ENCODE data around the gene AACS.
"Not testable (repeated sequence)": the region's sequence is repeated elsewhere in the genome, so short reads cannot be mapped to it uniquely, and the experiment has no call there.

The AACS gene

DNA sequence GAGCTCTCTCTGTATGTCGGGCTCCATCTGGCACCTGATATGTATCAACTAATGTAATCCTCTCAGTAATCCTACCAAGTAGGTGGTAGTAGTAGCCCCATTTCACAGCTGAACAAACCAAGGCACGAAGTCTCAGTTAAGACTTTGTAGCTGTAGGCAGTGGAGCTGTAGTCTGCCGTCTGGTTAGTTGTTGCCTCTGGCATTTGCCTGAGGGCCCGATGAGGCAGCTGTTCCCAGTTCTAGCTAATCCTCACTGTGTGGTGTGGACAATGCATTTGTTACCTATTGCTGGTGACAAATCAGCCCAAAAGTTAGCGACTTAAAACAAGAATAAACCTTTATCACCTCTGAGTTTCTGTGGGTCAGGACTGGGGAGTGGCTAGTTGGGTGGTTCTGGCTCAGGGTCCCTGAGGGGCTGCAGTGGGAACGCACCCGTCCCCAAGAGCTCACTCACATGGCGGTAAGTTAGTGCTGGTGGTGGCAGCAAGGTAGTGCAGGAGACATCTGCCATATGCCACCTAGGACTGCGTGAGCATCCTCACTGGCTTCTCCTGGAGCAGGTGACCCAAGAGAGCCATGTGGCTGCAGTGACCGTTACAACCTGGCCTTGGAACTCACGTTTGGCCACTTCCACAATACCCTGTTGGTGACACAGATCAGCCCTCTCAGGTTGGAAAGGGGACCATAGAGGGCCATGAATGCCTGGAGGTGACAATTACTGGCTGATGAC is 5.6 kb downstream of the AACS start:
- Histone ChIP-seq H3K27me3 (ENCODE audit: control insufficient read depth in 2 of 2, insufficient read depth in 2 of 2, low read length in 2 of 2) (no peaks in the 10 kb centered on the region), H3K9ac (ENCODE audit: low read depth in 1 of 2, low read length in 2 of 2) (no peak overlapping the region), H3K4me3 (ENCODE audit: low read length in 2 of 2) (no peak overlapping the region), H3K9me3 (ENCODE audit: control insufficient read depth in 2 of 2, low read length in 2 of 2) (no peaks in the 10 kb centered on the region), H3K4me1 (ENCODE audit: control insufficient read depth in 2 of 2, insufficient read depth in 2 of 2, low read length in 2 of 2) (peaks cover 4% of the 10 kb centered on the region in 2 donors), H3K27ac (ENCODE audit: low read depth in 2 of 2, low read length in 2 of 2) (no peak overlapping the region), H3K36me3 (ENCODE audit: control insufficient read depth in 2 of 2, insufficient read depth in 2 of 2, low read length in 2 of 2) (peaks cover 0 to 5% of the 10 kb centered on the region in 2 donors)

DNA sequence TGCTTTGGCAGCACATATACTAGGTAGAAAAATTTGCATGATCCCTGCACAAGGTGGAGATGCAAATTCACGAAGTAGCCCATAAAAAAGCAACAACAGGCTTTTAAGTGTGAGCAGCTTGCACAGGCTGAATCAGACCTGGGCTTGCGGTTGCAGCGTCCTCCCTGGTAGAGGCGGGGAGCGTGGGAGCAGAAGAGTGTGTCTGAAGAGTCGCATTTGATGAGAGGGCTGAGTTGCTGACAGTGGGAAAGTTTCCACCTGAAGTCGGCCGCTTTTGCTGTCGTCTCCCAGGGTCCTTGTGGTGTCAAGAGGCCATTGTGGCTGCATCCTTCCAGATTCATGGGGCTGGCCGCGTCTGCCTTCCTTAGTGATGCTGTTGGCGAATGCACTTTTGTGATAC is 6.2 kb downstream of the AACS start:
- peaks cover 6 to 9% of the 10 kb centered on the region in 2 donors for H3K36me3 ChIP-seq (ENCODE audit: control insufficient read depth in 2 of 2, insufficient read depth in 2 of 2, low read length in 2 of 2)
- no peaks in the 10 kb centered on the region for H3K27me3 ChIP-seq (ENCODE audit: control insufficient read depth in 2 of 2, insufficient read depth in 2 of 2, low read length in 2 of 2)
- no peak overlapping the region for H3K27ac ChIP-seq (ENCODE audit: low read depth in 2 of 2, low read length in 2 of 2)
- no peak overlapping the region for H3K9ac ChIP-seq (ENCODE audit: low read depth in 1 of 2, low read length in 2 of 2)
- no peaks in the 10 kb centered on the region for H3K4me1 ChIP-seq (ENCODE audit: control insufficient read depth in 2 of 2, insufficient read depth in 2 of 2, low read length in 2 of 2)
- H3K4me3 ChIP-seq (ENCODE audit: low read length in 2 of 2), result no peak overlapping the region
- no peaks in the 10 kb centered on the region for H3K9me3 ChIP-seq (ENCODE audit: control insufficient read depth in 2 of 2, low read length in 2 of 2)

DNA sequence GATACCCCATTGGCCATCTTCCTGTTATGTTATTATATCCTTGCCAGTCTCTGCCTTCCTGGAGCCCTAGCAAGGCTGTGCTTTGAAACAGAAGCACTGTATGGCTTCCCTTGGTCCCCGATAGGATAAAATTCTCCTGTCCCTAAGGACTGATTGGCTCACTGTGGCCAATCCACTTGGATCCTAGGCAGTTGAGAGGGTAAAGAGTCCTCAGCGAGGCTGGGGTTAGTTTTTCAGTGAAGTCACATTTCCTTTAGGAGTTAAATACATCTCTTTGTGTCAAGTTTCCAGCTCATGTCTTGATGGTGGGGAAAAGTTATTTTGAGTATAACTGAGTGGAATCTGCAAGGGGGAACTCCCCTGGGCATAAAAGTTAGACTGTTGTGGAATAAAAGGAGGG is 7.3 kb downstream of the AACS start:
- H3K27ac ChIP-seq (ENCODE audit: low read depth in 2 of 2, low read length in 2 of 2), result no peak overlapping the region
- H3K27me3 ChIP-seq (ENCODE audit: control insufficient read depth in 2 of 2, insufficient read depth in 2 of 2, low read length in 2 of 2), result no peaks in the 10 kb centered on the region
- H3K4me1 ChIP-seq (ENCODE audit: control insufficient read depth in 2 of 2, insufficient read depth in 2 of 2, low read length in 2 of 2), result no peaks in the 10 kb centered on the region
- no peak overlapping the region for H3K9ac ChIP-seq (ENCODE audit: low read depth in 1 of 2, low read length in 2 of 2)
- no peak overlapping the region for H3K4me3 ChIP-seq (ENCODE audit: low read length in 2 of 2)
- no peaks in the 10 kb centered on the region for H3K9me3 ChIP-seq (ENCODE audit: control insufficient read depth in 2 of 2, low read length in 2 of 2)
- H3K36me3 ChIP-seq (ENCODE audit: control insufficient read depth in 2 of 2, insufficient read depth in 2 of 2, low read length in 2 of 2), result peaks cover 6 to 13% of the 10 kb centered on the region in 2 donors

DNA sequence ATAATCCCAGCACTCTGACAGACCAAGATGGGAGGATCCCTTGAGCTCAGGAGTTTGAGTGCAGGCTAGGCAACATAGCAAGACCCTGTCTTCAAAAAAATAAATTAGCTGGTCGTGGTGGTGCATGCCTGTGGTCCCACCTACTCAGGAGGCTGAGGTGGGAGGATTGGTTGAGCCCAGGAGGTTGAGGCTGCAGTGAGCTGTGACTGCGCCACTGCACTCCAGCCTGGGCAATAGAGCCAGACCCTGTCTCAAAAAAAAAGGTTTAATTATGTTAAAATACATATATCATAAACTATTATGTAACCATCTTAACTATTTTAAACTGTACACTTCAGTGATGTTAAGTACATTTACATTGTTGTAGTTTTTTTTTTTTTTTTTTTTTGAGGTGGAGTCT is 9.1 kb downstream of the AACS start:
- not testable (repeated sequence) for H3K9ac ChIP-seq (ENCODE audit: low read depth in 1 of 2, low read length in 2 of 2); H3K27ac ChIP-seq (ENCODE audit: low read depth in 2 of 2, low read length in 2 of 2); H3K4me3 ChIP-seq (ENCODE audit: low read length in 2 of 2); H3K4me1 ChIP-seq (ENCODE audit: control insufficient read depth in 2 of 2, insufficient read depth in 2 of 2, low read length in 2 of 2); H3K27me3 ChIP-seq (ENCODE audit: control insufficient read depth in 2 of 2, insufficient read depth in 2 of 2, low read length in 2 of 2); H3K9me3 ChIP-seq (ENCODE audit: control insufficient read depth in 2 of 2, low read length in 2 of 2)
- peaks cover 9 to 17% of the 10 kb centered on the region in 2 donors for H3K36me3 ChIP-seq (ENCODE audit: control insufficient read depth in 2 of 2, insufficient read depth in 2 of 2, low read length in 2 of 2)

DNA sequence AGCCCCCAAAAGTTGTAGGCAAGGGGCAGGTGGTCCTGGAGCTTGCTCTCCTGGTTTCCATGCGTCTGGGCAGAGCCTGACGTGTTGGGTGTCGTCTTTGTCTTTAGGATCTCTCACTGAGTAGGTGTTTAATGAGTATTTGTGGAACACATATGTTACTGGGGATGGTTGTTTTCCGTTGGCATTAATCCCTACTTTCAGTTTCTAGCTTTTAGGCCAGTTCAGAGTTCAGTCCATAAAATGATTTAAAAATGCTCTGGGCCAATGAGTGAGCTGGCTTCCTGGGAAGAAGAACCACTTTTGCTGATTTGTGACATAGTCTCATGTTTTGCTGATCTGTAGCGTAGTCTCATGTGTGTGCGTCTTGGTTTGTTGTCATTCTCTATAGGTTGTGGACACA is 10.9 kb downstream of the AACS start:
- no peaks in the 10 kb centered on the region for H3K9me3 ChIP-seq (ENCODE audit: control insufficient read depth in 2 of 2, low read length in 2 of 2)
- H3K4me3 ChIP-seq (ENCODE audit: low read length in 2 of 2), result no peak overlapping the region
- H3K4me1 ChIP-seq (ENCODE audit: control insufficient read depth in 2 of 2, insufficient read depth in 2 of 2, low read length in 2 of 2), result no peaks in the 10 kb centered on the region
- H3K27ac ChIP-seq (ENCODE audit: low read depth in 2 of 2, low read length in 2 of 2), result no peak overlapping the region
- no peaks in the 10 kb centered on the region for H3K27me3 ChIP-seq (ENCODE audit: control insufficient read depth in 2 of 2, insufficient read depth in 2 of 2, low read length in 2 of 2)
- H3K9ac ChIP-seq (ENCODE audit: low read depth in 1 of 2, low read length in 2 of 2), result no peak overlapping the region
- H3K36me3 ChIP-seq (ENCODE audit: control insufficient read depth in 2 of 2, insufficient read depth in 2 of 2, low read length in 2 of 2), result peaks cover 9 to 15% of the 10 kb centered on the region in 2 donors

DNA sequence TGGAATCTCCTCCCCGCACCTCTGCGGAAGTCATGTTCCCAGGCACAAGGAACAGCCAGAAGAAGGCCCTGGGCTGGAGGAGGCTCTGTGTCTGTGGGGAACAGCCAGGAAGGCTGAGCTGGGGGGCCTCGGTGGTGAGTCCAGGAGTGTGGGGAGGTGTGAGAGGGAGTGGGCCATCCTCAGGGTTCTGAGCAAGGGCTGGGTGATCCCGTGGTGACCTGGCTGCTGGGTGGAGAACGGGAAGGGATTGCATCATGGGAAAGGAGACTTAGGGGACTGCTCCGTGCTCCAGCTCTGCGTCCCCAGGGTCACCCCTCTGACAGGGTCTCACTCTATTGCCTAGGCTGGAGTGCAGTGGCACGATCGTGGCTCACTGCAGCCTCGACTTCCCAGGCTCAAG is 13.8 kb downstream of the AACS start:
- H3K36me3 ChIP-seq (ENCODE audit: control insufficient read depth in 2 of 2, insufficient read depth in 2 of 2, low read length in 2 of 2), result peaks cover 9 to 21% of the 10 kb centered on the region in 2 donors
- H3K9me3 ChIP-seq (ENCODE audit: control insufficient read depth in 2 of 2, low read length in 2 of 2), result no peaks in the 10 kb centered on the region
- no peak overlapping the region for H3K4me3 ChIP-seq (ENCODE audit: low read length in 2 of 2)
- H3K27ac ChIP-seq (ENCODE audit: low read depth in 2 of 2, low read length in 2 of 2), result no peak overlapping the region
- H3K4me1 ChIP-seq (ENCODE audit: control insufficient read depth in 2 of 2, insufficient read depth in 2 of 2, low read length in 2 of 2), result no peaks in the 10 kb centered on the region
- H3K27me3 ChIP-seq (ENCODE audit: control insufficient read depth in 2 of 2, insufficient read depth in 2 of 2, low read length in 2 of 2), result no peaks in the 10 kb centered on the region
- no peak overlapping the region for H3K9ac ChIP-seq (ENCODE audit: low read depth in 1 of 2, low read length in 2 of 2)

DNA sequence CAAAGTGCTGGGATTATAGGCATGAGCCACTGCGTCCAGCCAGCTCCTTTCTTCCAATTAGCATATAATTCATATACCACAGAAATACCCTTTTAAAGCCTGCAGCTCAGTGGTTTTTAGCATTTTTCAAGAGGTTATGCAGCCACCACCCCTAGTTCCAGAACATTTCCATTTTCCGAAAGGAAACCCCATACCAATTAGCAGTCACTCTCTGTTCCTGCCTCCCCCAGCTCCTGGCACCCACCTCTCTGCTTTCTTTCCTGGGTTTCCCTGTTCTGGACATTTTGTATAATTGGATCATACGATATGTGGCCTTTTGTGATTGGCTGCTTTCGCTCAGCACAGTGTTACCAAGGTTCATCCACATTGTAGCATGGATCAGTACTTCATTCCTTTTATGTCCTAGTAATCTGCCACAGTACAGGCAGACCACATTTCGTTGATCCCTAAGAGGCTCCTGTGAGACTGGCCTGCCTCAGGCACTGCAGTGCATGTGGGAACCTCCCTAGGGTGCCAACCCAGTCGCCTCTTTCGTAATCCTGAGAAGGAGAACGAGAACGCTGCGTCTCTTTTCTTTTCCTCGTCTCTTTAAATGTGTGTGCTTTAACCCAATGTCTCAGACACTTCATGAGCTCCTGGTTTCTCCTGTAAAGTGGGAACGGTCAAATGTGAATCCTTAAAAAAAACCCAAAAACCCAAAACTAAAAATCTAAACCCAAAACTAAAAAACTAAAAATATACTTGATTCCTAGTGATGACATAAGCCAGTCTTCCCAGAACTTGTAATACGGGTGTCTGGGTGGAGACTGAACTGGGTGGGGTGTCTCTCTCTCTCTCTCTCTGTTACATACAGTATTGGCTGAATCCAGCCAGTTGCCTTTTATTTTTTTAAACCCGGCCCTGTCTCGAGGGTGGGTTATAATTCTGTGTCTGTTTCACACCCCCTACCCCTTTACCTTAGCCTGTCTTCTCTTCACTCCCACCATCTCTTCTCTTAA is 14.7 kb downstream of the AACS start:
- H3K9ac ChIP-seq (ENCODE audit: low read depth in 1 of 2, low read length in 2 of 2), result no peak overlapping the region
- no peaks in the 10 kb centered on the region for H3K9me3 ChIP-seq (ENCODE audit: control insufficient read depth in 2 of 2, low read length in 2 of 2)
- H3K4me1 ChIP-seq (ENCODE audit: control insufficient read depth in 2 of 2, insufficient read depth in 2 of 2, low read length in 2 of 2), result no peaks in the 10 kb centered on the region
- H3K36me3 ChIP-seq (ENCODE audit: control insufficient read depth in 2 of 2, insufficient read depth in 2 of 2, low read length in 2 of 2), result peaks cover 13 to 21% of the 10 kb centered on the region in 2 donors
- no peaks in the 10 kb centered on the region for H3K27me3 ChIP-seq (ENCODE audit: control insufficient read depth in 2 of 2, insufficient read depth in 2 of 2, low read length in 2 of 2)
- no peak overlapping the region for H3K27ac ChIP-seq (ENCODE audit: low read depth in 2 of 2, low read length in 2 of 2)
- no peak overlapping the region for H3K4me3 ChIP-seq (ENCODE audit: low read length in 2 of 2)

DNA sequence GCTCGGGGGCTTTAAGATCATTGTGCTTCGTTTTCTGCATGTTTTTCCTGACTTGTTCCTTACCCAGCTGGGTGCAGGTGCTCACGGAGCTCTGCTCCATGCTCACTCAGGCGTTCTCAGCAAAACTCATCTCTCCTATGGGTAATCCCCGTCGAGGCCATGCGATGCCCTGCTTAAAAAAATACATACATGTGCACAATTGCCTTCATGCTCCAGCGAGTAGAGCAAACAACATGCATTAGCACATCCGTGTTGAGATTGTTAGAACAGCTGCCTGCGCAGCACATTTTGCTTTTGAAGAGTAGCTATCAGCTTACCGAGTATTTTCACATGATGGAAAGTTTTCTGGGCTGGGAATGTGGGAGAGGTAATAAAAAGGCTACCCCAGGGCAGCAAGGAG is 16.2 kb downstream of the AACS start:
- no peak overlapping the region for H3K9ac ChIP-seq (ENCODE audit: low read depth in 1 of 2, low read length in 2 of 2)
- no peaks in the 10 kb centered on the region for H3K4me1 ChIP-seq (ENCODE audit: control insufficient read depth in 2 of 2, insufficient read depth in 2 of 2, low read length in 2 of 2)
- H3K4me3 ChIP-seq (ENCODE audit: low read length in 2 of 2), result no peak overlapping the region
- H3K27ac ChIP-seq (ENCODE audit: low read depth in 2 of 2, low read length in 2 of 2), result no peak overlapping the region
- no peaks in the 10 kb centered on the region for H3K9me3 ChIP-seq (ENCODE audit: control insufficient read depth in 2 of 2, low read length in 2 of 2)
- peaks cover 18 to 26% of the 10 kb centered on the region in 2 donors for H3K36me3 ChIP-seq (ENCODE audit: control insufficient read depth in 2 of 2, insufficient read depth in 2 of 2, low read length in 2 of 2)
- no peaks in the 10 kb centered on the region for H3K27me3 ChIP-seq (ENCODE audit: control insufficient read depth in 2 of 2, insufficient read depth in 2 of 2, low read length in 2 of 2)

DNA sequence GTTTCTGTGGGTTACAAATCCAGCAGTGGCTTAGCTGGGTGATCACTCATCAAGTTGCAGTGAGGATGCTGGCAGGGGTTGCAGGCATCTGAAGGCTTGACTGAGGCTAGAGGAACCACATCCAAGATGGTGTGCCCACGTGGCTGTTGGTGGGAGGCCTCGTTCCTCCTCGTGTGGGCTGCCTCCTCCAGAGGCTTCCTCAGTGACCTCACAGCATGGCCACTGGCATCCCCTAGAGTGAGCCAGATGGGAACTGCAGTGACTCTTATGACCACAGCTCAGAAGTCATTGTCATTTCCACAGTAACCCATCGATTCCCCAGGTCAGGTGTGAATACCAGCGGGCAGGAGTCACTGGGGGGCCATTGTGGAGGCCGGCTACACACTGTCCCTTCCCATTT is 17.8 kb downstream of the AACS start:
- Histone ChIP-seq H3K9ac (ENCODE audit: low read depth in 1 of 2, low read length in 2 of 2) (no peak overlapping the region), H3K36me3 (ENCODE audit: control insufficient read depth in 2 of 2, insufficient read depth in 2 of 2, low read length in 2 of 2) (peaks cover 23 to 34% of the 10 kb centered on the region in 2 donors), H3K9me3 (ENCODE audit: control insufficient read depth in 2 of 2, low read length in 2 of 2) (no peaks in the 10 kb centered on the region), H3K4me3 (ENCODE audit: low read length in 2 of 2) (no peak overlapping the region), H3K27ac (ENCODE audit: low read depth in 2 of 2, low read length in 2 of 2) (no peak overlapping the region), H3K27me3 (ENCODE audit: control insufficient read depth in 2 of 2, insufficient read depth in 2 of 2, low read length in 2 of 2) (no peaks in the 10 kb centered on the region), H3K4me1 (ENCODE audit: control insufficient read depth in 2 of 2, insufficient read depth in 2 of 2, low read length in 2 of 2) (no peaks in the 10 kb centered on the region)

DNA sequence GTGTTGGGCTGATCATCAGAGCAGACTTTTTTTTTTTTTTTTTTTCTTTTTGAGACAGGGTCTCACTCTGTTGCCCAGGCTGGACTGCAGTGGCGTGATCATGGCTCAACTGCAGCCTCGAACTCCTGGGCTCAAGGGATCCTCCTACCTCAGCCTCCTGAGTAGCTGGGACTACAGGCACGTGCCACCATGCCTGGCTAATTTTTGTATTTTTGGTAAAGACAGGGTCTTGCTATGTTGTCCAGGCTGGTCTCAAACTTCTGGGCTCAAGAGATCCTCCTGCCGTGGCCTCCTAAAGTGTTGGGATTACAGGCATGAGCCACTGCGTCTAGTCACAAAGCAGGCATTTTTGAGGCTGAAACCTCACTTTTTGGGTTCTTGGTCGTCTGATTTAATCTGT is 23.0 kb downstream of the AACS start:
- not testable (repeated sequence) for H3K27me3 ChIP-seq (ENCODE audit: control insufficient read depth in 2 of 2, insufficient read depth in 2 of 2, low read length in 2 of 2); H3K9me3 ChIP-seq (ENCODE audit: control insufficient read depth in 2 of 2, low read length in 2 of 2); H3K9ac ChIP-seq (ENCODE audit: low read depth in 1 of 2, low read length in 2 of 2); H3K27ac ChIP-seq (ENCODE audit: low read depth in 2 of 2, low read length in 2 of 2); H3K4me3 ChIP-seq (ENCODE audit: low read length in 2 of 2)
- Histone ChIP-seq H3K4me1 (ENCODE audit: control insufficient read depth in 2 of 2, insufficient read depth in 2 of 2, low read length in 2 of 2) (peaks cover 10 to 15% of the 10 kb centered on the region in 2 donors), H3K36me3 (ENCODE audit: control insufficient read depth in 2 of 2, insufficient read depth in 2 of 2, low read length in 2 of 2) (peaks cover 40 to 44% of the 10 kb centered on the region in 2 donors)

All from mucosa of rectum (tissue), 2 donors.